Measurements from ENCODE around the gene SDHC.
"Not testable (repeated sequence)": the region's sequence is repeated elsewhere in the genome, so short reads cannot be mapped to it uniquely, and the experiment has no call there.

Gene SDHC

GRCh38 chr1:161311595-161312181 is 2.5 kb upstream of the SDHC start:
- DNase-seq = no peak

GRCh38 chr1:161313554-161314200 is 504 bp upstream of the SDHC start:
- no peak for DNase-seq

- not testable (repeated sequence) for DNase-seq
Observed at GRCh38 chr1:161315841-161316674, 1.9 kb downstream of the SDHC start.

GRCh38 chr1:161324020-161324419 is 9.8 kb downstream of the SDHC start:
- no peak for DNase-seq

GRCh38 chr1:161330346-161330745 is 16.2 kb downstream of the SDHC start:
- no peak for DNase-seq

GRCh38 chr1:161333166-161333565 is 19.0 kb downstream of the SDHC start:
- no peak for DNase-seq

- DNase-seq = no peak
Observed at GRCh38 chr1:161335796-161336195, 21.6 kb downstream of the SDHC start.

GRCh38 chr1:161342177-161342576 is 28.0 kb downstream of the SDHC start:
- no peak for DNase-seq

GRCh38 chr1:161342821-161343220 is 28.6 kb downstream of the SDHC start:
- no peak for DNase-seq

- DNase-seq = no peak
Observed at GRCh38 chr1:161350671-161351070, 36.5 kb downstream of the SDHC start.

- DNase-seq = no peak
Observed at GRCh38 chr1:161351482-161351881, 37.3 kb downstream of the SDHC start.

- DNase-seq = no peak
Observed at GRCh38 chr1:161357073-161357472, 42.9 kb downstream of the SDHC start.

GRCh38 chr1:161359291-161359690 is 45.1 kb downstream of the SDHC start:
- DNase-seq = no peak

- no peak for DNase-seq
Observed at GRCh38 chr1:161364332-161364731, 50.2 kb downstream of the SDHC start.

GRCh38 chr1:161365207-161365606 is 51.0 kb downstream of the SDHC start:
- no peak for DNase-seq

GRCh38 chr1:161367684-161368400 is 53.7 kb downstream of the SDHC start, which contains the start of gene CFAP126:
Gene CFAP126 (minus strand): TSS chr1:161367876. CDS start chr1:161367868, 8 bp downstream.
- DNase-seq = peak; percentile 31

GRCh38 chr1:161373442-161373841 is 59.3 kb downstream of the SDHC start:
- DNase-seq = no peak

- no peak for DNase-seq
Observed at GRCh38 chr1:161374373-161374772, 60.2 kb downstream of the SDHC start.

GRCh38 chr1:161378014-161378413 is 63.8 kb downstream of the SDHC start:
- DNase-seq = no peak

GRCh38 chr1:161379071-161379470 is 64.9 kb downstream of the SDHC start:
- DNase-seq = no peak

GRCh38 chr1:161381707-161382106 is 67.5 kb downstream of the SDHC start:
- DNase-seq = no peak

GRCh38 chr1:161382214-161383019 is 68.2 kb downstream of the SDHC start:
- peak; percentile 64 for DNase-seq
